OCI-LY1 (cell line): Measurements from ENCODE around the gene RNF115.

Source experiments
- H2AFZ ChIP-seq: fragments of 200-600 bp; sonication (generic), shearing (Covaris generic); 2 replicates; pipeline ENCODE4 v1.6.0; 2014; ENCODE audit warnings: antibody characterized with exemption, mild to moderate bottlenecking, low read length
- H3F3A ChIP-seq: fragments of 200-600 bp; sonication (generic), shearing (Covaris generic); 2 replicates; pipeline ENCODE4 v1.6.0; 2014; ENCODE audit warnings: mild to moderate bottlenecking, antibody characterized with exemption, low read length, moderate library complexity; ENCODE audit not compliant: insufficient read depth
- H3K27ac ChIP-seq: fragments of 200-600 bp; sonication (generic); 2 replicates; pipeline ENCODE4 v1.5.1; 2014; ENCODE audit warnings: low read length, mixed run types, mild to moderate bottlenecking, low read depth; ENCODE audit not compliant: poor library complexity, severe bottlenecking
- H3K27me3 ChIP-seq: fragments of 200-600 bp; sonication (generic); 2 replicates; pipeline ENCODE4 v1.6.0; 2014; ENCODE audit warnings: antibody characterized with exemption, mild to moderate bottlenecking, low read length, moderate library complexity; ENCODE audit not compliant: insufficient read depth
- H3K36me3 ChIP-seq: fragments of 200-600 bp; sonication (generic); 2 replicates; pipeline ENCODE4 v1.6.1; 2014; ENCODE audit warnings: mild to moderate bottlenecking, antibody characterized with exemption, low read length, moderate library complexity, mixed read lengths; ENCODE audit not compliant: insufficient read depth
- H3K4me1 ChIP-seq: fragments of 200-600 bp; sonication (generic); 2 replicates; pipeline ENCODE4 v1.5.1; 2014; ENCODE audit warnings: mild to moderate bottlenecking, low read length, moderate library complexity; ENCODE audit not compliant: insufficient read depth, severe bottlenecking
- H3K4me2 ChIP-seq: fragments of 200-600 bp; sonication (generic), shearing (Covaris generic); 2 replicates; pipeline ENCODE4 v1.6.1; 2014; ENCODE audit warnings: low read length
- H3K4me3 ChIP-seq: fragments of 200-600 bp; sonication (generic); 2 replicates; pipeline ENCODE4 v1.5.1; 2014; ENCODE audit warnings: low read length, low read depth, mild to moderate bottlenecking, mixed read lengths; ENCODE audit not compliant: poor library complexity, severe bottlenecking
- H3K79me2 ChIP-seq: fragments of 200-600 bp; shearing (Covaris generic); 2 replicates; pipeline ENCODE4 v1.6.1; 2016; ENCODE audit warnings: mixed run types, low read length, mixed read lengths; ENCODE audit not compliant: insufficient read depth
- H3K9ac ChIP-seq: fragments of 200-600 bp; sonication (generic), shearing (Covaris generic); 2 replicates; pipeline ENCODE4 v1.6.1; 2014; ENCODE audit warnings: mild to moderate bottlenecking, low read length, mixed read lengths
- H3K9me2 ChIP-seq: fragments of 200-600 bp; sonication (generic), shearing (Covaris generic); 2 replicates; pipeline ENCODE4 v1.6.1; 2014; ENCODE audit warnings: low read depth, mild to moderate bottlenecking, low read length, mixed read lengths
- H3K9me3 ChIP-seq: fragments of 200-600 bp; shearing (Covaris generic); 2 replicates; pipeline ENCODE4 v1.6.1; 2014; ENCODE audit warnings: low read length, mixed read lengths
- H4K20me1 ChIP-seq: fragments of 200-600 bp; sonication (generic), shearing (Covaris generic); 2 replicates; pipeline ENCODE4 v1.6.0; 2016; ENCODE audit warnings: mild to moderate bottlenecking, low read length; ENCODE audit not compliant: insufficient read depth
- CTCF ChIP-seq: fragments of 200-600 bp; sonication (generic), shearing (Covaris generic); IDR thresholded peaks from 2 replicates; pipeline ENCODE4 v1.5.1; 2017; ENCODE audit warnings: mild to moderate bottlenecking, antibody characterized with exemption, low read length, moderate library complexity, mixed read lengths
- EZH2 ChIP-seq: fragments of 200-600 bp; sonication (generic), shearing (Covaris generic); IDR thresholded peaks from 2 replicates; pipeline ENCODE4 v1.8.0; 2017; ENCODE audit warnings: borderline replicate concordance, mixed run types, mild to moderate bottlenecking, antibody characterized with exemption, low read length, moderate library complexity, mixed read lengths

RNF115 gene

GRCh38 chr1:145751491-145752037, 72.3 kb downstream of the RNF115 start:
- H3K9me3 ChIP-seq, result no peaks in the 10 kb centered on the region
- H3K4me2 ChIP-seq, result no peak overlapping the region
- no peaks in the 10 kb centered on the region for H3K9me2 ChIP-seq
- no peaks in the 10 kb centered on the region for H3K27me3 ChIP-seq
- TF ChIP-seq CTCF (no peak), EZH2 (no peak)
- H3K79me2 ChIP-seq, result no peaks in the 10 kb centered on the region
- no peaks in the 10 kb centered on the region for H4K20me1 ChIP-seq
- H3F3A ChIP-seq, result no peaks in the 10 kb centered on the region
- no peak overlapping the region for H2AFZ ChIP-seq
- no peak overlapping the region for H3K9ac ChIP-seq
- no peak overlapping the region for H3K27ac ChIP-seq
- peaks cover 49% of the 10 kb centered on the region; the same call in 1 of the 2 replicates for H3K36me3 ChIP-seq
- H3K4me1 ChIP-seq, result peaks cover 9% of the 10 kb centered on the region
- no peak overlapping the region for H3K4me3 ChIP-seq

GRCh38 chr1:145750426-145750825, 73.5 kb downstream of the RNF115 start:
- Histone ChIP-seq H3K9me2 (no peaks in the 10 kb centered on the region), H3K4me3 (no peak overlapping the region), H3K36me3 (peaks cover 58% of the 10 kb centered on the region; the same call in 1 of the 2 replicates), H3K9ac (no peak overlapping the region), H3K27me3 (no peaks in the 10 kb centered on the region), H3K79me2 (no peaks in the 10 kb centered on the region), H3K9me3 (no peaks in the 10 kb centered on the region), H3K4me2 (no peak overlapping the region), H4K20me1 (no peaks in the 10 kb centered on the region), H3F3A (no peaks in the 10 kb centered on the region), H3K27ac (no peak overlapping the region), H3K4me1 (peaks cover 9% of the 10 kb centered on the region), H2AFZ (no peak overlapping the region)
- no peak for TF ChIP-seq CTCF

- Histone ChIP-seq H2AFZ (no peak overlapping the region), H3K27ac (peak overlapping the region; percentile 40), H3F3A (no peaks in the 10 kb centered on the region), H3K9me3 (no peaks in the 10 kb centered on the region), H3K4me2 (peak overlapping the region; percentile 20; the same call in 1 of the 2 replicates), H3K9ac (no peak overlapping the region), H3K79me2 (no peaks in the 10 kb centered on the region), H3K9me2 (no peaks in the 10 kb centered on the region), H3K27me3 (no peaks in the 10 kb centered on the region), H3K4me1 (peaks cover 9% of the 10 kb centered on the region), H3K36me3 (peaks cover 80% of the 10 kb centered on the region), H3K4me3 (no peak overlapping the region), H4K20me1 (no peaks in the 10 kb centered on the region)
- no peak for TF ChIP-seq CTCF
- TF ChIP-seq EZH2, result no peak
Measured at GRCh38 chr1:145747398-145748247, 76.3 kb downstream of the RNF115 start.
